HG03457 (cell line): ENCODE measurements around the gene MYH9.
"Not testable (repeated sequence)": the region's sequence is repeated elsewhere in the genome, so short reads cannot be mapped to it uniquely, and the experiment has no call there.

Experiments
- ATAC-seq: cut with Tn5 transposase; IDR thresholded peaks from one replicate; pipeline ENCODE4 v1.9.1; 2021; ENCODE audit warnings: moderate number of reproducible peaks; ENCODE audit not compliant: unreplicated experiment

The MYH9 gene

DNA sequence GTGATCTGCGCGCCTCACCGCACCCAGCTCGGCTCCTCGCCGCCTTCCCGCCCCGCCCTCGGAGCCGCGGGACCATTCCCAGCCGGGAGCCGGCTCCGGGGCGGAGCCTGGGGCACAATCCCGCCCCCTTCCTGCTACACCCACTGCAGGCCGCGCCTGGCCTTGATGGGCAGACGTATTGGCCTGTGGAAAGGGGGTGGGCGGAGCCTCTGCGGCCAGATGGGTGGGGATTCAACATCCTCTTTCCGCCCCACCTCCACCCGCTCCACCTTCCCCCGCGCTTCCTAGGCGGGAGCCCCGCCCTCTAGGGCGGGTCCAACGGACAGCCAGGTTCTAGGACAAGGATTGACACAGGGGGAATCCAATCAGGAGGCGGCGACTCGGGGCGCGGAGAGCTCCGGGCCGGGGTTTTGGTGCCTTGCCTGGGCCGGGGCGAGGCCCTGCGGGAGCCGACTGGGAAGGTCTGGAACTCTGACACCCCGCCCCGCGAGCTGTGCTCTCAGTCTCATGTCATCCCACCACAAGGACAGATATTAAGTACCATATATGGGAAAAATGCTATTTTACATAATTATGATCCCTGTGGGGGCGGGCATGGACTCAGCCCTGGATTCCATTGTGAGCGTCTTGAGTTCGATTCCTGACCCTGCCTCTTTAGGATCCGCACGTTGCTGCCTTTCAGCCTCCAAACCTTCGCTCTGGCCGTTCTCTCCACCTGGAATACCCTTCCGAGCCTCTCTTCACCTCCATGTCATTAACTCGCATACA is at the start of gene MYH9:
TSS of gene MYH9 (minus strand) at position 9 of the 768 bp plus-strand sequence. CDS start 38,731 bp downstream, outside the sequence.
- peak; percentile 47 for ATAC-seq

DNA sequence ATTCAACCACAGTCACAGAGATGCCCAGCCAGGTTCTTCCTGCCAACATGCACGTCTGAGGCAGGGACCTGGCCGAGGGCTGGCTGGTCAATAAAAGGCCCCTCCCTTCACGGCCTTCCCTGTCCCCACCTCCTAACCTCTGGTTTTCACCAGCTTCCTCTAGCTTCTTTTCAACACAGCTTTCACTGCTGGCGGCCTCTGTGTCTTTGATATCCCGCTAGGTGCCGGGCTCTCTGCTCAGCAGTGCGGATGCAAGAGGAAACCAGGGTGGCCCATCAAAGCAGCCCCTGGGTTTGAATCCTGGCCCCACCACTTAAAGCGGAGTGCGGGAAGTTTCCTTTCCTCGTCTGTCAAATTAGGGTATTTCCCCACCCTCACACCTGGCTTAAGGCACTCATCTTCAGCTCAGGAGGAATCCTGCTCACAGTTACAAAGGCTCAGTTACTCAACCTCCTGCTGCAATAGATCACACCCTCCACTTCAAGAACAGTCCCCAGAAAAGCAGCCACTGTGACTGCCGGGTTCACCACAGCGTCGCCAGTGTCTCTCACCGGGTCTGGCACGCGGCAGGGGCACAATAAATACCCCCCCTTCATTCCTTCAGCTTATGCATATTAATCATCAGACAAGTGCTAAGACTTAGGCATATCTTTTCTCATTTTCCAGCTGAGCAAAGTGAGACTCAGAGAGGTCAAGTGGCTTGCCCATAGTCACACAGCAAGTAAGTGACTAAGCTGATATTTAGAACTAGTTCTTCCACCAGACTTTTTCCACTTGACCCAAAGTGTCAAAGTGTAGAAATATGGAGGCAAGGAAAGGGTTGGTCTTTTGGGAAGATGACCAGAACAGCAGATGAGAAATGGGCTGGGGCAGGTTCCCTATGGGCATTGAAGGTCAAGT is 48.0 kb upstream of the MYH9 start:
- ATAC-seq = no peak

DNA sequence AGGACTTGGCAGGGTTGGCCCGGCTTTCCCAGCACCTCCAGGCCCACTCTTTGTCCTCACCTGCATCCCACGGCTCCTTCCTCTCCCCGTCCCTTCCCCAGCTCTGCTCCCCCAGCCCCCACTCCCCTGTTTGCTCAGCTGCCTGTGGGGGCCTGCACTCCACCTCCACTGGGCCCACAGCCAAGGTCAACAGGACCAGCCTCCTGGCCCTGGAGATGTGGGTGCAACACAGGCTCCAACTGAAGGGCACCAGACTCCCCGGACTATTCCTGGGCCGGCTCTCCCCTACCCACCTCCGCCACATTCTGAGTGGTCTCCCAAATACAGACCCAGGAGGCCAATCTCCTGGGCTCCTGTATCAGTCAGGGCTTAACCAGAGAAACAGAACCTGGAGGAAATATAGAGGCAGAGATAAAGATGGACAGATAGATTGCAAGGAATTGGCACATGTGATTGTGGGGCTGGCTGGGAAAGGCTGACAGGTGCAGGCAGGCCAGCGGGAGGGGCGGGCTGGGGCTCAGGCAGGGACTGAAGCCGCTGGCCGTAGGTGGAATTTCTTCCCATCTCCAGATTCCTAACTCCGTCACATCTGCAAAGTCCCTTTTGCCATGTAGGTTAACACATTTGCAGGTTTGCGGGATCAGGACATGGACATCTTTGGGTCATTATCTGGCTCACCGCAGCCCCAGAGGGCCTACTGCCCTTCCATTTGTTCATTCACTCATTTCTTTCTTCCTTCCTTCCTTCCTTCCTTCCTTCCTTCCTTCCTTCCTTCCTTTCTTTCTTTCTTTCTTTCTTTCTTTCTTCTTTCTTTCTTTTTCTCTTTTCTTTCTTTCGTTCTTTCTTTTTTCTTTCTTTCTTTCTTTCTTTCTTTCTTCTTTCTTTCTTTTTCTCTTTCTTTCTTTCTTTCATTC is 45.8 kb upstream of the MYH9 start:
- no peak for ATAC-seq

DNA sequence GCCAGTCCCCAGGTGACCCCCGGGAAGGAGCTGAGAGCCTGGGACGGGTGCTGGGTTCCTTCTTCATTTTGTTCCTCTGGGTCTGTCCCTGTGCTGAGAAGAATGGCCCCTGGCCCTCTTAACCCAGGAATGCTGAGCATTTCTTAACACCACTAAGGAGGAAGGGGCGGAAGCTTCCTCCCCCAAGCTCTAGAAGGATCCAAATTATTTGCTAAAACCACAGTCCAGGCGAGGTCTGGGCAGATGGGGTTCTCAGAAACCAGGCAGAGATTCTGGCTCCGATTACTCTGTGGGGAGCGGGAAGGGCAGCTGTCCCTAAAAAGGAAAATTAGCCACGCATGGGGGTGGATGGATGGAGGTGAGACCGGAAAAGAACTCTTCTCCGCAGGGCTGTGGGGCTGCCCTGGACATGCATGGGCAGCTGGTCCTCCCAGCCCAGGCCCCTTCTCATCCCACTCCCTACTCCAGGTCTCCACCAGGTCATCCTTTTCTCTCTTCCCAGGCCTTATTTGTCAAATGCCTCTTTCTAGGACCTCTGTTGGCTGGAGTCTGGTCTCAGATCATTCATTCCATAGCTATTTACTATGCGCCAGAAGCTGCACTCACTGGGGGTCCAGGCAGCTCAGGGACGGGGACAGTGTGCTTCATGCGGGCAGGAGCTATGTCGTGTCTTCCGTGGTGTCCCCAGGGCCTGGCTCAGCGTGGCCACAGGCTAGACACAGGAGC is 45.0 kb upstream of the MYH9 start:
- no peak for ATAC-seq

DNA sequence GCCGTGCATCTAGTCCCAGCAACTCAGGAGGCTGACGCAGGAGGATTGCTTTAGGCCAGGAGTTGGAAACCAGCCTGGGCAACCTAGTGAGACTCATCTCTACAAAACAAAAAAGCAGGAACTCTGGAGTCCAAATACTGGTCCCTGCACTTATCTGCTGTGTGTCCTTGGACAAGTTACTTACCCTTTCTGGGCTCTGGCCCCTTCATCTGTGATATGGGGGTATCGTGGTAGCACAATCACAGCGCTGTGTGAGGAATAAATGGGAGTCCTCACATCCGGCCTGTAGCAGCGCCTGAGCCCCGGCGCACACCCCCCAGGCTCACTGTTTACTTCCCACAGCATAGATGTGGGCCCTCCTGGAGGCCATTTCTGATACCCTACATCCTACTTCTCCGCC is 44.2 kb upstream of the MYH9 start:
- no peak for ATAC-seq

DNA sequence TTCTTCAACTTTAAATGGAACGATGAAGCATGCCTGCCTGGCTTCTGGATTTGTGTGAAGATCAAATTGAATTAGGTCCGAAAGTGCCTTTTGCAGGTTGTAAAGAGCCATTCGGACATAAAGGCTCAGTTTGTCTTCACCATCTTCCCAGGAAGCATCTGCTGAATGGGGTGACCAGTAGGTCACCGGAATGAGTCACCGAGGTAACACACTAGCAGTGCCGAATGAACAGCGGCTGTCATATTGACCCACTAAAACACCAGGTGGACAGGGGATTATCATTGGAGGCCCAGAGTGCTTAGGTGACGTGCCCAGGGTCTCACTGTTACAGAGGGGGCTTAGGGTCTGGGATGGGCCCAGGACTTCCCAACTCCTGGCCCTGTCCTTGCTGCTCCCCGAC is 43.1 kb upstream of the MYH9 start:
- no peak for ATAC-seq

DNA sequence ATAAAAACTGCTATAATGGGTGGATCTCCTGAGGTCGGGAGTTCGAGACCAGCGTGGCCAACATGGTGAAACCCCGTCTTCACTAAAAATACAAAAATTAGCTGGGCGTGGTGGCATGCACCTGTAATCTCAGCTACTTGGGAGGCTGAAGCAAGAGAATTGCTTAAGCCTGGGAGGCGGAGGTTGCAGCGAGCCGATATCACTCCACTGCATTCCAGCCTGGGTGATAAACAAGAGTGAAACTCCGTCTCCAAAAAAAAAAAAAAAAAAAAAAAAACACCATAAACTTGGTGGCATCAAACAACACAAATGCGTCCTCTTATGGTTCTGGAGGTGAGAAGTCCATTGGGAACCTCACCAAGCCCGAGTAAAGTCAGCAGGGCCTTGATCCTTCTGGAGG is 40.2 kb upstream of the MYH9 start:
- not testable (repeated sequence) for ATAC-seq

DNA sequence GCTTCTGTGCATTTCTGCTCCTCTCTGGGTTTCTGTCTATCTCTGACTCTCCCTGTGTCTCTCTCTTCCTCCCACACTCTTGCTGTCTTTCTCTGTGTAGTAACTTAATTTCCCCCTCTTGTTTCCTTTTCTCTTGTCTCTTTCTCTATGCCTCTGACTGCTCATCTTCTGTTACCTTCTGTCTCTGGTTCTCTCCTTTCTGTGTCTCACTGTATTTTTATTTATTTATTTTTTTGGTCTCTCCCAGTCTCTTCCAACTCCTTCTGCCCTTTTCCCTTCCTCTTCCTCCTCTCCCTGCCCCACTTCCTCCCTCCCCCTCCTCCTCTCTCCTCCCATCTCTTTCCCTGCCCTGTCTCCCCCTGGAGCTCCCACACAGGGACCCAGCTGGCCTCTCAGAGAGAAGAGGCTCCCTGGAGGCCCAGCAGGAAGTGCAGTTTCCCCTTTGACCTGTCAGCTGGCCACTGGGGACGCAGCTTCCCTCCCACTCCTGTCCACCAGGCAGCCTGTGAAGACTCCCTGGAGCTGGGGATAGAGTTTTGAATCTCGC is 38.3 kb upstream of the MYH9 start:
- ATAC-seq = no peak

DNA sequence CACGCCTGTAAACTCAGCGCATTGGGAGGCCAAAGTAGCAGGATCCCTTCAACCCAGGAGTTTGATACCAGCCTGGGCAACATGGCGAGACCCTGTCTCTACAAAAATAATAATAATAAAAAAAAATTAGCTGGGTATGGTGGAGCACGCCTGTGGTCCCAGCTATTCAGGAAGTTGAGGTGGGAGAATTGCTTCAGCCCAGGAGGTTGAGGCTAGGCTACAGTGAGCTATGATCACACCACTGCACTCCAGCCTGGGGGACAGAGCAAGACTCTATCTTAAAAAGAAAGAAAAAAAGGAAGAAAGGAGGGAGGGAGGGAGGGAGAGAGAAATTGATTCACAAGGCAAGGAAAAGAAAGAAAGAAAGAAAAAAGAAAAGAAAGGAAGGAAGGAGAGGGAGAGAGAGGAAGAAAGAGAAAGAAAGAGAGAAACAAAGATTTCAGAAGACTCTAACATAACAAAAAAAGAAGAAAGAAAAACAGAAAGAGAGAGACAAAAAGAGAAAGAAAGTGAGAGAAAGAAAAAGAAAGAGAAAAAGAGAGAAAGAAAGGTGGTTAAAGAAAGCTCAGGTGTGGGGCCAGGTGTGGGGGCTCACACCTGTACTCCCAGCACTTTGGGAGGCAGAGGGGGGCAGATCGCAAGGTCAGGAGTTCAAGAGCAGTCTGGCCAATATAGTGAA is 37.3 kb upstream of the MYH9 start:
- no peak for ATAC-seq

DNA sequence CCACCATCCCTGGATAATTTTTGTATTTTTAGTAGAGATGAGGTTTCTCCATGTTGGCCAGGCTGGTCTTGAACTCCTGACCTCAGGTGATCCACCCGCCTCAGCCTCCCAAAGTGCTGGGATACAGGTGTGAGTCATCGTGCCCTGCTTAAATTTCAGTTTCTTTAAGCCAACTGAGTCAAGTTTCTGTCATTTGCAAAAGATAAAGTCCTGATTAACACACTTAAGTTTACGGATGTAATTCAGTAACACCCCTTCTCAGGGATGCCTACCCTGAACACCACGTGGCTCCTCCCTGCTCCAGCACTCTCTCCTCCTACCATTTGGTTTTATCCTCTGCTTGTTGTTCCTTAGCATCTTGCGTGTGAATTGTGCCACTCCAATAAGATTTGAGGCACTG is 36.7 kb upstream of the MYH9 start:
- ATAC-seq = not testable (repeated sequence)

DNA sequence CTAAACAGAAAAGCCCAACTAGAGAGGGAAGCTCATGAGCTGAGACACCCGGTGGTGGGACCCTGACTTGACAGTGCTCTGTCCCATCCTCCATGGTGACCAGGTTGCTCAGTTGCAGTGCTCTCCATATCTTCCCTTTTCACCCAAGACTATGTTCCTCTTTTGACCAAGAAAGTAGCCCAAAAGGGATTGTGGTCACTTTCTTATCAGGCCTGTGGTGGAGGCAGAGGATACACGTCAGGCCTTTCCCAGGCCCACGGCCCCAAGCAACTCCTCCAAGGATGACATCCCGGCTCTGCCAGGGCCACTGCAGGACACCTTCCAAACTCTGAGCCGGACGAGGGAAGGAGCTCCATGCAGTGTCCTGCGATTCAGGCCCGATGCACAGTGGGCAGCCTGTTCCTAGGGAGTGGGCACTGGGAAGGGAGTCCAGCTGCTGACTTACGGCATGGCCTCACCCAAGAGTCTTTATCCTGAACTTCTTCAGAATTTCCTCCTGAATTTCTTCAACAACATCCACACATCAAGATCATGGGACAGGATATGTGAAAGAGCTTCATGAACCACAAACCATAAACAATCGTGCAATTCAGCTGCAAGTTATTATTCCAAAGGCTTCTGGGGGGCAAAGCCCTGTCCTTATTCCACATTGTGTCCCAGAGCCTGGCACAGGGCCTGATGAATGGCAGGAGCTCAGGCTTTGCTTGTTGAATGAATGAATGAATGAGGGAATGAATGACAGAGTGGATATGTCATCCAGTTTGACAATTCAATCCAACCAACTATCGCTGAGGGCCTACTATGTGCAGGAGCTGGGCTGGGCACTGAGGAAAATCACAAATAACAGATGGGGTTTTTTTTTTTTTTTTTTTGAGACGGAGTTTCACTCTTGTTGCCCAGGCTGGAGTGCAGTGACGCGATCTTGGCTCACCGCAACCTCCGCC is 36.0 kb upstream of the MYH9 start:
- no peak for ATAC-seq

DNA sequence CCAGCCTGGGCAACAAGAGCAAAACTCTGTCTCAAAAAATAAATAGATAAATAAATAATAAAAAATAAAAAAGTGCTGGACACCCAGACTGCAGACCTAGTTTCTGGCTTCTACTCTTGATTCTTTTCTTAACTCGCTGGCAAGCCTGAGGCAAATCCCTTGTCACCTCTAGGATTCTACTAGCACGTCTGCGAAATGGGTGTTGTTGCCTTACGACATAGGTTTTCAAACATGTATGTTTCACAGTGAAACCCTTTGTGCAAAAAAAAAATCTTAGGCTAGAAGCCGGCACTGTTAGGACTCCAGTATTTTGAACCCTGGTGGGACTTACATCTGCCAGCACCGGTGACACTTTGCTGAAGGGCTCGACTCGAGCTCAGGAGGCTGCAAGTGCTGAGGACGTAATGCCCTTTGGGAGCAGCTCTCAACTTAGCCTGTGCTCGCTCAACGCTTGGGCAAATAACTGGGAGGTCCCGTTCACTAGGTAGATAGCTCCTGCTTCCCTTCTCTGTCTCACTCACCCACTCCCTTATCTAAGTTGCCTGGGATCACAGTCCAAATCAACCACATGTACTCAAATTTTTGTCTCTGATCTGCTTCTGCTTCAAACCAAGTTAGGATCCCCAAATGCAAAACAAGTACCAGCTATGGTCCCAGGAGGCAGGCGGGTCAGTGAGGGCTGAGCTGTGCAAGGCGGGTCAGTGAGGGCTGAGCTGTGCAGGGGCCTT is 34.7 kb upstream of the MYH9 start:
- no peak for ATAC-seq

DNA sequence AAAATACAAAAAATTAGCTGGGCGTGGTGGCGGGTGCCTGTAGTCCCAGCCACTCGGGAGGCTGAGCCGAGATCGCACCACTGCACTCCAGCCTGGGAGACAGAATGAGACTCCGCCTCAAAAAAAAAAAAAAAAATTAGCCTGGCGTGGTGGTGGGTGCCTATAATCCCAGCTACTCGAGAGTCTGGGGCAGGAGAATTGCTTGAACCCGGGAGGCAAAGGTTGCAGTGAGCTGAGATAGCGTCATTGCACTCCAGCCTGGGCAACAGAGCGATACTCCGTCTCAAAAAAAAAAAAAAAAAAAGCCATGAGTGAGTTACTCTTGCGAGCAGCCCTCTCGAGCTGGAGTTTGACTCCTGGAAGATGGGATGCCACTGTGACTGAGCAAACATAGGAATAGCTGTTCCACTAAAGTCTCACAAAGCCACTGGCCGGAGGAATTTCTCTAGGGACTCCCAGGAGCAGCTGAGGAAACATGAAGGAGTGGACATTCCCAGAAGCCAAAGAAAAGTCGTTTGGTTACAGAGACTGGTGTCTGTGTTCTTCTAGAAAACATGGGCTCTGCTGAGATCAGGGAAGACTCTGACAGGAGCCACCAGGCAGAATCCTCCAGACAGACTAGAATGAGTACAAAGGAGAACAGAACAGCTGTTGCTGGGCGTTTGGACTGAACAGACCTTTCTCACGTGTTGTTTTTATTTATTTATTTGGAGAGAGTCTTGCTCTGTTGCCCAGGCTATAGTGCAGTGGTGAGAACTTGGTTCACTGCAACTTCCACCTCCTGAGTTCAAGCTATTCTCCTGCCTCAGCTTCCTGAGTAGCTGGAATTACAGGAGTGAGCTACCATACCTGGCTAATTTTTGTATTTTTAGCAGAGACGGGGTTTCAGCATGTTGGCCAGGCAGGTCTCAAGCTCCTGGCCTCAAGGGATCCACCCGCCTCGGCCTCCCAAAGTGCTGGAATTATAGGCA is 32.4 kb upstream of the MYH9 start:
- no peak for ATAC-seq

DNA sequence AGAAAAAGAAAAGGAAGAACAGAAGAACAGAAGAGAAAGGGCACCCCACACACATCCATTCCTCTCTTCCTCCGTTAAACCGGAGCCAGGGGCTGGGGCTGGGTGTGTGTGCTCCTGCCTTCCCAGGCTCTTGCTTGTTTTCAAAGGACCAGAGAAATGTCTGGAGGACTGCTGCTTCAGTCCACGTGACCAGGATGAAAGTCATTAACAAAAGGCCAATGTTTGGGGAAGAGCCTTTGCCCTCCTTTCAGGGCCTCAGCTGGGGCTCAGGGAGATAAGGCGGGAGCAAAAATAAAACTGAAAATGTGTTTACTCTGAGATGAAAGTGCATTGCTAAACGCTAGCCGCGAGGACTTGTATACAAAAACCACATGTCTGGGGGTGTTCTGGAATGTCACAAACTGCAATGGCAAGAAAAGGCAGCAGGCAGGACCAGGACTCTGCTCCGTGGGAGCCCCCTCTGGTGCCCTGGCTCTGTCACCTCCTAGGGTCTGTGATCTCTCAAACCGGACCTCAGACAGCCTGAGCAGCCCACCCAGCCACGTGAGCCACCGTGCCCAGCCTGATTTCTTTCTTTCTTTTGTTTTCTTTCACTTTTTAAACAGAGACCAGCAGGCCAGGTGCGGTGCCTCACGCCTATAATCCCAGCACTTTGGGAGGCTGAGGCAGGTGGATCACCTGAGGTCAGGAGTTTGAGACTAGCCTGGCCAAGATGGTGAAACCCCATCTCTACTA is 31.6 kb upstream of the MYH9 start:
- no peak for ATAC-seq

DNA sequence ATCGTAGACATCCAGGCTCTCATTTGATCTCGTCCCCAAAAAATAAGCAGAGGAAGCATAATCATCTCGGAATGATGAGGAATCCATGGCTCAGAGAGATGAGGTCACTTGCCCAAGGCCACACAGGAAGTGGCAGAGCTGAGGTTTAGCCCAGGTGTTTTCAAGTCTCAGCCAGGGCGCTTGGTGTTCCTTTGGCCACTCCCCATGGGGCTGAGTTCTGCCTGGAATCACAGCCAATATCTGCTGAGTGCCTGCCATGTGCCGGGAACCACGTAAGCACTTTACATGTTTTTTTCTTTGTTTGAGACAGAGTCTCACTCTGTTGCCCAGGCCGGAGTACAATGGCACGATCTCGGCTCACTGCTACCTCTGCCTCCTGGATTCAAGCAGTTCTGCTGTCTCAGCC is 29.5 kb upstream of the MYH9 start:
- no peak for ATAC-seq
